ENCODE data around the gene NPAS2.

DNA sequence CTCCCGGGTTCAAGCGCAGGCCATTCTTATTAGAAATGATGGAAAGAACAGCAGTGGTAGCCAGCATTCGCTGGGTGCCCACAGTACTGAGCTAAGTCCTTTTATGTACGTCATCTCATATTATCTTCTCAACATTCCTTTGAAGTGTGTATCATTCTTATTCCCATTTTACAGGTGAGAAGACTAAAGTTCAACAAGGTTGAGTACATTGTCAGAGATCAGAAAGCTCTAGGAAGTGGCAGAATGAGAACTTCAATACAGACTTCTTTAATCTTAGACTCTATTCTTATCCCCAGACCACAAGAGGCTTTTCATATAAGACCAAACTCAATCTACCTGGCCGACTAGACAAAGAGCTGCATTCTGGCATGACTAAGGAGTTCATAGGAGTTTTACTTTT lies 86.7 kb downstream of the NPAS2 start:
- TF ChIP-seq, protein P1, sequence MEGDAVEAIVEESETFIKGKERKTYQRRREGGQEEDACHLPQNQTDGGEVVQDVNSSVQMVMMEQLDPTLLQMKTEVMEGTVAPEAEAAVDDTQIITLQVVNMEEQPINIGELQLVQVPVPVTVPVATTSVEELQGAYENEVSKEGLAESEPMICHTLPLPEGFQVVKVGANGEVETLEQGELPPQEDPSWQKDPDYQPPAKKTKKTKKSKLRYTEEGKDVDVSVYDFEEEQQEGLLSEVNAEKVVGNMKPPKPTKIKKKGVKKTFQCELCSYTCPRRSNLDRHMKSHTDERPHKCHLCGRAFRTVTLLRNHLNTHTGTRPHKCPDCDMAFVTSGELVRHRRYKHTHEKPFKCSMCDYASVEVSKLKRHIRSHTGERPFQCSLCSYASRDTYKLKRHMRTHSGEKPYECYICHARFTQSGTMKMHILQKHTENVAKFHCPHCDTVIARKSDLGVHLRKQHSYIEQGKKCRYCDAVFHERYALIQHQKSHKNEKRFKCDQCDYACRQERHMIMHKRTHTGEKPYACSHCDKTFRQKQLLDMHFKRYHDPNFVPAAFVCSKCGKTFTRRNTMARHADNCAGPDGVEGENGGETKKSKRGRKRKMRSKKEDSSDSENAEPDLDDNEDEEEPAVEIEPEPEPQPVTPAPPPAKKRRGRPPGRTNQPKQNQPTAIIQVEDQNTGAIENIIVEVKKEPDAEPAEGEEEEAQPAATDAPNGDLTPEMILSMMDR (conservative IDR thresholded peaks at IDR 0.05; ENCODE audit: low read length) = no peak
- no peak for TF ChIP-seq EZH2phosphoT487 (IDR thresholded peaks at IDR 0.05; ENCODE audit: borderline replicate concordance)

Measured in Loucy (cell line).